T-helper 22 cell (primary cell): ENCODE measurements around the gene SPINT2.
A peak's percentile ranks its signal among the peaks of the same experiment; 100 is the strongest.

Source experiments
- DNase-seq: peaks from one replicate; pipeline ENCODE4 v3.0.0-alpha.2; 2020; ENCODE audit warnings: low read depth

SPINT2 gene

GRCh38 chr19:38298821-38299680 is 34.7 kb downstream of the SPINT2 start:
- no peak for DNase-seq

- DNase-seq: no peak
Observed at GRCh38 chr19:38303517-38304351, 39.4 kb downstream of the SPINT2 start, which contains the start of gene C19orf33. TSS of gene C19orf33 (plus strand) at chr19:38304251. CDS start at chr19:38304262, 11 bp downstream.

- DNase-seq: no peak
Observed at GRCh38 chr19:38304352-38304865, 40.0 kb downstream of the SPINT2 start.

GRCh38 chr19:38304866-38305429 is 40.6 kb downstream of the SPINT2 start:
- DNase-seq: no peak

- DNase-seq: no peak
Observed at GRCh38 chr19:38306236-38306635, 41.9 kb downstream of the SPINT2 start.

- DNase-seq: no peak
Observed at GRCh38 chr19:38307076-38307475, 42.7 kb downstream of the SPINT2 start.

GRCh38 chr19:38307597-38307996 is 43.2 kb downstream of the SPINT2 start:
- DNase-seq: no peak

- no peak for DNase-seq
Observed at GRCh38 chr19:38308006-38308766, 43.8 kb downstream of the SPINT2 start.

- DNase-seq: no peak
Observed at GRCh38 chr19:38308926-38309614, 44.7 kb downstream of the SPINT2 start.

- no peak for DNase-seq
Observed at GRCh38 chr19:38309615-38310278, 45.4 kb downstream of the SPINT2 start.

GRCh38 chr19:38310279-38310670 is 45.9 kb downstream of the SPINT2 start:
- no peak for DNase-seq

- DNase-seq: no peak
Observed at GRCh38 chr19:38310986-38311385, 46.6 kb downstream of the SPINT2 start.

- DNase-seq: peak; percentile 94
Observed at GRCh38 chr19:38315657-38316476, 51.5 kb downstream of the SPINT2 start, which contains the start of gene YIF1B. TSS of gene YIF1B (minus strand) at chr19:38315947. CDS start at chr19:38315917, 30 bp downstream.

- no peak for DNase-seq
Observed at GRCh38 chr19:38316477-38317067, 52.2 kb downstream of the SPINT2 start.

GRCh38 chr19:38317104-38317612 is 52.8 kb downstream of the SPINT2 start:
- DNase-seq: no peak

GRCh38 chr19:38318660-38319059 is 54.3 kb downstream of the SPINT2 start:
- DNase-seq: no peak

- peak; percentile 28 for DNase-seq
Observed at GRCh38 chr19:38319421-38320258, 55.3 kb downstream of the SPINT2 start, which contains the start of gene KCNK6. TSS of gene KCNK6 (plus strand) at chr19:38319845. CDS start at chr19:38319951, 106 bp downstream.

GRCh38 chr19:38320969-38321339 is 56.6 kb downstream of the SPINT2 start:
- no peak for DNase-seq
